Gastroesophageal sphincter (tissue), 4 donors: ENCODE data around the gene RABGEF1. TPM values are rescaled to one million over a fixed set of nuclear protein-coding genes. Genes with fewer than 3 reads are reported as not detected.
"Not testable (repeated sequence)": the region's sequence is repeated elsewhere in the genome, so short reads cannot be mapped to it uniquely, and the experiment has no call there.

Experiments
- ATAC-seq: fragments of 150-250 bp; one replicate; pipeline ENCODE4 v1.9.1; 2016; ENCODE audit warnings: mild to moderate bottlenecking, moderate library complexity
- H3K27ac ChIP-seq, 4 donors: fragments of 200-600 bp; sonication (generic) in 3 of 4; 1 replicate in 3 of 4; 2 replicates in 1 of 4; pipeline ENCODE4 v1.5.1; 2016 to 2019
- H3K27me3 ChIP-seq: fragments of 200-600 bp; sonication (generic); one replicate; pipeline ENCODE4 v1.5.1; 2019
- H3K36me3 ChIP-seq, 2 donors: fragments of 200-600 bp; sonication (generic); one replicate each; pipeline ENCODE4 v1.5.1; 2019; ENCODE audit warnings: control low read depth in 1 of 2
- H3K4me1 ChIP-seq, 3 donors: fragments of 200-600 bp; sonication (generic); 1 replicate in 2 of 3; 2 replicates in 1 of 3; pipeline ENCODE4 v1.5.1; 2016 to 2019; ENCODE audit warnings: control low read depth in 2 of 3
- H3K4me3 ChIP-seq, 2 donors: fragments of 200-600 bp; sonication (generic); one replicate each; pipeline ENCODE4 v1.5.1; 2019; ENCODE audit warnings: mild to moderate bottlenecking in 1 of 2, moderate library complexity in 1 of 2
- H3K9me3 ChIP-seq, 3 donors: fragments of 200-600 bp; sonication (generic); one replicate each; pipeline ENCODE4 v1.5.1; 2017 to 2019; ENCODE audit warnings: control low read depth in 2 of 3
- CTCF ChIP-seq, 4 experiments: fragments of 200-600 bp in 2 of 4; fragments of 450-650 bp in 2 of 4; sonication (generic) in 1 of 4; IDR thresholded peaks; one replicate each; pipeline ENCODE4 v1.5.1; 2017 to 2019; ENCODE audit warnings: antibody characterized with exemption in 4 of 4, mild to moderate bottlenecking in 2 of 4, moderate library complexity in 2 of 4
- EP300 ChIP-seq: sonication (generic); formaldehyde crosslinking; IDR thresholded peaks from one replicate; pipeline ENCODE4 v1.6.1; 2017; ENCODE audit warnings: antibody characterized with exemption, mild to moderate bottlenecking
- POLR2A ChIP-seq, 2 donors: fragments of 450-650 bp; IDR thresholded peaks; one replicate each; pipeline ENCODE4 v1.6.1; 2017; ENCODE audit warnings: antibody characterized with exemption in 2 of 2, mild to moderate bottlenecking in 2 of 2, moderate library complexity in 1 of 2
- POLR2AphosphoS5 ChIP-seq: sonication (generic); formaldehyde crosslinking; IDR thresholded peaks from one replicate; pipeline ENCODE4 v1.6.1; 2017; ENCODE audit warnings: antibody characterized with exemption
- WGBS, 2 donors: methylation state at CpG; one replicate each; pipeline ENCODE4 v1.1.5; 2018; ENCODE audit warnings: low coverage in 1 of 2; 5-methylcytosine and 5-hydroxymethylcytosine counted together
- total RNA-seq, 4 donors: library from RNA; depleted of rRNA; stranded (reverse); fragments of >200 nt; gene quantifications; one replicate each; pipeline ENCODE4 v1.1.0, GENCODE V29; 2016

RABGEF1 gene
- total RNA-seq, 4 donors from 2014 or later = 37.8 to 59.9 (median 39.8) TPM

GRCh38 chr7:66839814-66840213 is 99.3 kb downstream of the RABGEF1 start:
- TF ChIP-seq EP300 (no peak), POLR2A (IDR thresholded peaks at IDR 0.05) (no peak), CTCF (IDR thresholded peaks at IDR 0.05) (no peak), POLR2AphosphoS5 (no peak)
- Histone ChIP-seq H3K36me3 (no peaks in the 10 kb centered on the region), H3K4me3 (no peak overlapping the region), H3K27ac (no peak overlapping the region), H3K9me3 (no peaks in the 10 kb centered on the region), H3K4me1 (peaks cover 0 to 12% (median 0%) of the 10 kb centered on the region in 3 donors), H3K27me3 (no peaks in the 10 kb centered on the region)
- no peak for ATAC-seq
- WGBS, 2 donors = 56% methylated on average over 3 of the region's 8 CpGs; no CpG with 5 or more reads in 1 of the 2 donors

- TF ChIP-seq CTCF (IDR thresholded peaks at IDR 0.05) (no peak), EP300 (no peak), POLR2AphosphoS5 (no peak), POLR2A (IDR thresholded peaks at IDR 0.05) (no peak)
- no peak overlapping the region for H3K27ac ChIP-seq
- no peaks in the 10 kb centered on the region for H3K9me3 ChIP-seq
- no peak for ATAC-seq
- no peaks in the 10 kb centered on the region for H3K36me3 ChIP-seq
- H3K27me3 ChIP-seq = no peaks in the 10 kb centered on the region
- 96 to 100% methylated on average over 1 to 3 of the region's 5 CpGs for WGBS, 2 donors
- H3K4me1 ChIP-seq = peaks cover 0 to 13% (median under 1%) of the 10 kb centered on the region in 3 donors
- no peak overlapping the region for H3K4me3 ChIP-seq
Measured at GRCh38 chr7:66840316-66840715, 99.8 kb downstream of the RABGEF1 start.

- Histone ChIP-seq H3K4me3 (no peak overlapping the region), H3K36me3 (no peaks in the 10 kb centered on the region), H3K9me3 (no peaks in the 10 kb centered on the region), H3K4me1 (peaks cover 0 to 22% (median 7%) of the 10 kb centered on the region in 3 donors), H3K27me3 (no peaks in the 10 kb centered on the region), H3K27ac (no peak overlapping the region)
- TF ChIP-seq CTCF (IDR thresholded peaks at IDR 0.05) (no peak), POLR2AphosphoS5 (no peak), POLR2A (IDR thresholded peaks at IDR 0.05) (no peak), EP300 (no peak)
- ATAC-seq = no peak
- WGBS, 2 donors = 85% methylated on average over 5 of the region's 5 CpGs; no CpG with 5 or more reads in 1 of the 2 donors
Measured at GRCh38 chr7:66841898-66842297, 101.4 kb downstream of the RABGEF1 start.

- not testable (repeated sequence) for H3K9me3 ChIP-seq, H3K36me3 ChIP-seq, ATAC-seq, H3K27me3 ChIP-seq
- WGBS, 2 donors = 60 to 71% methylated on average over 4 of the region's 7 CpGs
- H3K4me3 ChIP-seq = peak overlapping the region in 1 of 2 donors; percentile 93
- peaks cover 0 to 22% (median 7%) of the 10 kb centered on the region in 3 donors for H3K4me1 ChIP-seq
- H3K27ac ChIP-seq = peak overlapping the region in 2 of 4 donors; percentile 93 to 98
Measured at GRCh38 chr7:66843492-66843891, 103.0 kb downstream of the RABGEF1 start.

- peak overlapping the region; percentile 59 to 93 for H3K4me3 ChIP-seq
- no peaks in the 10 kb centered on the region for H3K27me3 ChIP-seq
- ATAC-seq = peak; percentile 97
- H3K4me1 ChIP-seq = peaks cover 0 to 22% (median 7%) of the 10 kb centered on the region in 3 donors
- 3 to 60% methylated on average over 1 to 5 of the region's 61 CpGs for WGBS, 2 donors
- H3K27ac ChIP-seq = peak overlapping the region; percentile 81 to 98 (median 90)
- H3K36me3 ChIP-seq = no peaks in the 10 kb centered on the region
- no peaks in the 10 kb centered on the region for H3K9me3 ChIP-seq
- TF ChIP-seq POLR2A (IDR thresholded peaks at IDR 0.05) (peak; percentile 94 to 96), POLR2AphosphoS5 (peak; percentile 98), CTCF (IDR thresholded peaks at IDR 0.05) (peak in 3 of 4 experiments; percentile 27 to 58 (median 58)), EP300 (peak; percentile 15)
Measured at GRCh38 chr7:66844552-66845378, 104.2 kb downstream of the RABGEF1 start.
